ENCODE results near the gene UTRN.

Gene UTRN

GRCh38 chr6:144252259-144252658, 32.9 kb upstream of the UTRN start:
- no peak overlapping the region for H3K4me3 ChIP-seq (ENCODE audit: low read depth, low read length)

GRCh38 chr6:144259986-144260385, 25.1 kb upstream of the UTRN start:
- H3K4me3 ChIP-seq (ENCODE audit: low read depth, low read length): no peak overlapping the region
- no peak for DNase-seq (ENCODE audit: low read depth)
- TF ChIP-seq CTCF (IDR thresholded peaks at IDR 0.05; ENCODE audit: low read depth, low read length, missing control alignments): no peak

More at GRCh38 chr6:144252259-144252658, 32.9 kb upstream of the UTRN start:
- no peak for DNase-seq (ENCODE audit: low read depth)
- no peak for TF ChIP-seq CTCF (IDR thresholded peaks at IDR 0.05; ENCODE audit: low read depth, low read length, missing control alignments)

- H3K4me3 ChIP-seq (ENCODE audit: low read depth, low read length): no peak overlapping the region
- TF ChIP-seq CTCF (IDR thresholded peaks at IDR 0.05; ENCODE audit: low read depth, low read length, missing control alignments): no peak
- DNase-seq (ENCODE audit: low read depth): no peak
Observed at GRCh38 chr6:144262470-144263369, 22.4 kb upstream of the UTRN start.

GRCh38 chr6:144263786-144264185, 21.3 kb upstream of the UTRN start:
- TF ChIP-seq CTCF (IDR thresholded peaks at IDR 0.05; ENCODE audit: low read depth, low read length, missing control alignments): no peak
- no peak for DNase-seq (ENCODE audit: low read depth)
- no peak overlapping the region for H3K4me3 ChIP-seq (ENCODE audit: low read depth, low read length)

GRCh38 chr6:144264270-144265060, 20.7 kb upstream of the UTRN start:
- DNase-seq (ENCODE audit: low read depth): no peak
- H3K4me3 ChIP-seq (ENCODE audit: low read depth, low read length): no peak overlapping the region
- TF ChIP-seq CTCF (IDR thresholded peaks at IDR 0.05; ENCODE audit: low read depth, low read length, missing control alignments): no peak

GRCh38 chr6:144265061-144265357, 20.1 kb upstream of the UTRN start:
- no peak for DNase-seq (ENCODE audit: low read depth)
- no peak for TF ChIP-seq CTCF (IDR thresholded peaks at IDR 0.05; ENCODE audit: low read depth, low read length, missing control alignments)
- no peak overlapping the region for H3K4me3 ChIP-seq (ENCODE audit: low read depth, low read length)
